Camera-type eye (tissue), 1 donor: ENCODE measurements around the gene DIO1. TPM values are rescaled to one million over a fixed set of nuclear protein-coding genes. Genes with fewer than 3 reads are reported as not detected.

Source experiments
- total RNA-seq: library from RNA; depleted of rRNA; stranded (reverse); fragments of >200 nt; gene quantifications from one replicate; pipeline ENCODE4 v1.2.3, GENCODE V29; 2014

DIO1 gene
- not detected for total RNA-seq

DNA sequence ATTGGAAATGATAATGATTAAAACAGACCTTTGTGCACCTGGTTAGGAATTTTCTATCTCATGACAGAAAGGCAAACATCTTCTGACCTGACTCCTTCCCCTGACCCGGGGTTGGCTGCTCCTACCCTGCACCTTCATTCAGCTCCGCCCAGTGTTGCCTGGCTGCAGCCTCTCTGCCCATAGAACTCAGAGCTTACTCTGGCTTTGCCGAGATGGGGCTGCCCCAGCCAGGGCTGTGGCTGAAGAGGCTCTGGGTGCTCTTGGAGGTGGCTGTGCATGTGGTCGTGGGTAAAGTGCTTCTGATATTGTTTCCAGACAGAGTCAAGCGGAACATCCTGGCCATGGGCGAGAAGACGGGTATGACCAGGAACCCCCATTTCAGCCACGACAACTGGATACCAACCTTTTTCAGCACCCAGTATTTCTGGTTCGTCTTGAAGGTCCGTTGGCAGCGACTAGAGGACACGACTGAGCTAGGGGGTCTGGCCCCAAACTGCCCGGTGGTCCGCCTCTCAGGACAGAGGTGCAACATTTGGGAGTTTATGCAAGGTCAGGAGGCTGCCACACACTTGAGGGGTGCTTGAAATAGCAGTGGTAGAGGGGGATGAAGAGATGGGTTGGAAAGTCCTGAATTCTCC is at the start of gene DIO1:
Gene DIO1, plus strand, starts transcription at position 189 of the 638 bp plus-strand sequence. Its CDS starts 24 bp downstream, at position 213.

GRCh38 chr1:53889304-53890298 is 4.4 kb upstream of the DIO1 start, which contains the start of gene YIPF1:
Gene YIPF1, minus strand, starts transcription at chr1:53889797. Its CDS starts 860 bp downstream, at chr1:53888937.

GRCh38 chr1:53945433-53946251 is 51.7 kb downstream of the DIO1 start, which contains the start of gene IFT25:
Gene IFT25, minus strand, starts transcription at chr1:53945699. Its CDS starts 5,617 bp downstream, at chr1:53940082.

DNA sequence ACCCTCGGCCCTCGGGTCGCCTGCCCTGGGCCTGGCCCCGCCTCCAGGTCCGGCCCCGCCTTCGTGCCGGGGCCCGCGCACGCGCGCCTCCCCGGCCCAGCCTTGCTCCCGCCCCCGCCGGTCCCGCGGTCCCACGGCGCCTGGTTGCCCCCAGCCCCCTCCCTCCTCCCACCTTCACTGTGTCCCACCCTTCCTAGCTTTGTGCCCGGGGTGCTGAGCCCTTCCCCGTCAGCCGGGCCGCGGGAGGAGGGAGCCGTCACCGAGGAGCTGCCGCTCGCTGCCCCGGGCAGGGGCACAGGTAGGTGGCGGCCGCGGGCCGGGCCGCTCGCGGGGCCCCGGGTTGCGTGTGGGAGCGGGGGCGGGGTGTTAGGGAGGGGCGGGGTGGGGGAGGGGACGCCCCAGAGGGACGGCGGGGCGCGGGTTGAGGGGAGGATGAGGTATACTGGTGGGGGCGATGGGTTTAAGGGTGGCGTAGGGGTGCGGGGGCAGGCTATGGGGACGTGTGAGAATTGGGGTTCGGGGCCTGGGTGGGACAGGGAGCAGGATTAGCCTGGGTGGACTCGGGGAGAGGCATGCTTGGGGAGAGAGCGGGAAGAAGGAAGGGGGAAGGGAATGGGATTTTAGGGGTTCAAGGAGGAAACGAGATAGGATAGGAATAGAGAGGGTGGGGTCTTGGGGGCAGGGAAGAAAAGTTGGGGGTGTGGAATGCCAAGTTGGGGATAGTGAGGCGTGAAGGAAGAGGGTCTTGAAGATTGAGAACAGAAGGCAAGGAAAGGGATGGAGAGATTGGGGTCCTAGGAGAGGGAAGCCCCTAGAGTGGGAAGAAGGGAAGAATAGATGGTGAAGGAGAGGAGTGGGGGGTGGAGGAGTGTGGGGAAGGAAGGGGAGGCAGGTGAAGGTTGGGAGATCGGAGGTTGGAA is 52.5 kb downstream of the DIO1 start, which contains the start of gene LRRC42:
Gene LRRC42, plus strand, starts transcription at position 99 of the 920 bp plus-strand sequence. CDS start 5,650 bp downstream, outside the sequence.

Other genes starting within 250 kb of the DIO1 start
- gene GLIS1, start 155.0 kb upstream of the DIO1 start, total RNA-seq: 0.71 TPM
- 27.8 TPM for gene NDC1, start 55.9 kb upstream of the DIO1 start, total RNA-seq
- 18.6 TPM for gene YIPF1, start 4.4 kb upstream of the DIO1 start, total RNA-seq
- 37.8 TPM for gene IFT25, start 51.5 kb downstream of the DIO1 start, total RNA-seq
- 29.5 TPM for gene LRRC42, start 52.2 kb downstream of the DIO1 start, total RNA-seq
- not detected for gene LDLRAD1, start 124.0 kb downstream of the DIO1 start, total RNA-seq
- 174 TPM for gene TMEM59, start 159.0 kb downstream of the DIO1 start, total RNA-seq
- 7.1 TPM for gene TCEANC2, start 159.4 kb downstream of the DIO1 start, total RNA-seq